NCI-H82 treated with DMSO at 0.1 percent for 48 hours (cell line): ENCODE data around the gene ZMIZ2.

Experiments
- DNase-seq: peaks from one replicate; lab custom pipeline; 2025; ENCODE audit not compliant: unreplicated experiment; lab: John Stamatoyannopoulos, UW

ZMIZ2 gene

GRCh38 chr7:44756904-44757303 is 8.3 kb downstream of the ZMIZ2 start:
- DNase-seq = no peak

- DNase-seq = no peak
These were observed 8.7 kb downstream of the ZMIZ2 start for GRCh38 chr7:44757311-44757710.

DNA sequence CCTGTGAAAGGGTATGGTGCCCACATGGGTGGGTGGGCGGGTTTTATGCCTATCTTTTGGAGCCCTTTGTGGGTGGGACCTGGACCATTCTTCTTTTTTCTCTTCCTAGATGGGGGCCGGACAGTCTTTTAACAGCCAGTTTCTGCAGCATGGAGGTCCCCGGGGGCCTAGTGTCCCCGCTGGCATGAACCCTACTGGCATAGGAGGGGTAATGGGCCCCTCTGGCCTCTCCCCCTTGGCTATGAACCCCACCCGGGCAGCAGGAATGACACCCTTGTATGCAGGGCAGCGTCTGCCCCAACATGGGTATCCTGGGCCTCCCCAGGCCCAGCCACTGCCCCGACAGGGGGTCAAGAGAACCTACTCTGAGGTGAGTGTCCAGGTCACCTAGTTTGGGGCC is 9.1 kb downstream of the ZMIZ2 start:
- DNase-seq = no peak

- DNase-seq = no peak
These were observed 10.6 kb downstream of the ZMIZ2 start for GRCh38 chr7:44759246-44759645.

- DNase-seq = no peak
These were observed 11.5 kb downstream of the ZMIZ2 start for GRCh38 chr7:44760034-44760580.

- DNase-seq = peak; percentile 61
These were observed 12.8 kb downstream of the ZMIZ2 start for GRCh38 chr7:44761207-44762161.

GRCh38 chr7:44762300-44762699 is 13.7 kb downstream of the ZMIZ2 start:
- no peak for DNase-seq

GRCh38 chr7:44762726-44763522 is 14.3 kb downstream of the ZMIZ2 start:
- DNase-seq = no peak

DNA sequence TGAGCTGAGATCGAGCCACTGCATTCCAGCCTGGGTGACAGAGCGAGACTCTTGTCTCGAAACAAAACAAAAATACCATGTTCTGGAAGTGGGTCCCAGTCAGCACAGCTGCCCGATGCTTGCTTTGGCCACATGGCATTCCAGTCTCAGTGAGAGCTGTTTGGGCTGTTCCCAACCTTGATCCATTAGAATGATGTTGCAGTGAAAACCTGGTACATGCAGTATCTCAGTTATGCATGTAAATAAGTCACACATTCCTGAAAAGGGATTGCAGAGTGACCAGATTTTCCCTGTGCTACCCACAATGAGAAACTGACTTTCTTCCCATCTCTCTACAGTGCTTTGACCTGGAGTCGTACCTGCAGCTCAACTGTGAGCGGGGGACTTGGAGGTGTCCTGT is 15.4 kb downstream of the ZMIZ2 start:
- no peak for DNase-seq

- DNase-seq = no peak
These were observed 16.3 kb downstream of the ZMIZ2 start for GRCh38 chr7:44764665-44765578.

DNA sequence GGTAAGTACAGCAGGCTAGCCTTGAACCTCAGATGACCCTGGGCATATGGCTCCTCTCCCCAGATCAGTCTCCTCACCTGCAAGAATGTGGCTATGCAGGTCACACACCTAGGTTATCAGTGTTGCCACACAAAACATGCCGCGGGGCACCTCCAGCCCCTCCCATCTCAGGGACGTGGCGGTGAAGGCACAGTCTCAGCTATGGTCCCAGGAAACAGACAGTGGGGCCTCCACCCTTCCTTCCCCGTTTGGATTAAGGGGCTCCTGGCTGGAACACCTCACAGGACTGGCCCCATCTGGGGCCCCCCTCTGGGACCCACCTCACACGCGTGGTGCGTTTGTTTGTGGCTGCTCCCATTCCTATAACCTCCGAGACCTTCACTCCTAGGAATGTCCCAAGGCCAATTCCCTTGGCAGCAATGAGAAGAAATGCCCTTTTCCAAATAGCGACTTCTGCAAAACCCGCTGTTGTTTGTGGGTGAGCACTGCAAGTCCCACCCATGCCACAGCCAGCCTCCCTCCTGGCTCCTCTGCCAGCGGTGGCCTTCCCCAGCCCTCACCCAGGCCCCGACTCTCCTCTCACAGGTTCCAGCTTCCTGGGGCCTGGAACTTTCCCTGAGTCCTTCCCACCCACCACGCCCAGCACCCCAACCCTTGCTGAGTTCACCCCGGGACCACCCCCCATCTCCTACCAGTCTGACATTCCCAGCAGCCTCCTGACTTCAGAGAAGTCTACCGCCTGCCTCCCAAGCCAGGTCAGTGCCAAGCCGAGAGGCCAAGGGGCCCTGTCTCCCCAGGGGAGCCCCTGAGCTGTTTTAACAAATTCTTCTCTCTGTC is 17.1 kb downstream of the ZMIZ2 start:
- no peak for DNase-seq

- DNase-seq = no peak
These were observed 17.8 kb downstream of the ZMIZ2 start for GRCh38 chr7:44766416-44766801.

GRCh38 chr7:44767134-44767911 is 18.7 kb downstream of the ZMIZ2 start:
- DNase-seq = no peak

- peak; percentile 30 for DNase-seq
These were observed 19.4 kb downstream of the ZMIZ2 start for GRCh38 chr7:44767912-44768627.

DNA sequence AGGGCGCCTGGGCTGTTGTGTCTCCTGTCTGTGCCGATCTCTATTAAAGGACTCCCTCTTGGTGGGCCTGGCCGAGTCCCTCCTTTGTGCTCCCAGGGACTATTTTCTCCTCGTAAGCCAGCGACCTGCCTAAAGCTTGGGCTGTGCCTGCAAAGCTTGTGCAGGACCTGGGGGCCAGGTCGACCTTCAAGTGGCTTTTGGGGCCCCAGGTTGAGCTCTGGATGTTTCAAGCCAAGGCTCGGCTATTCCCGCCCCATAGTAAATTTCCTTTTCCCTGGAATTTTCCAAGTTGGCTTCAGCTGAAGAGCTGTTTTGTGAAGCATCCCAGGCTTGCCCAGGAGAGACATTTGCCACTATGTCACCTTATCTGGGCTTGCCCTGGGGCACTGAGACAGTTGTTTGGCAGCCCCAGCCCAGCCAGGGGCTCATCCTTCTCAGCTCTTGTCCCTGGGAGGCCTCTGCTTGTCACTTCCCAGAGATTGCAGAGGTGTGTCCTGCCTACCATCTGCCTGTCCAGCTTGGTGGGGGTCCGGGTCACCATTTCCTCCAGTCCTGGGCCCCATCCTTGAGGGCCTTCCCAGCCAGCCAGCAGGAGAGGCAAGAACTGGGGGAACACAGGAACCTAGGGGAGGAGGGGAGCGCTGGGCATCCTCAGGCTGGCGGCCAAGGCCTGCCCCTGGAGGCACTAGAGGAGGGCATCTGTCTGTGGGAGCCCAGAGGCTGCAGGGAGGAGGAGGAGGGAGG is 20.2 kb downstream of the ZMIZ2 start:
- no peak for DNase-seq

DNA sequence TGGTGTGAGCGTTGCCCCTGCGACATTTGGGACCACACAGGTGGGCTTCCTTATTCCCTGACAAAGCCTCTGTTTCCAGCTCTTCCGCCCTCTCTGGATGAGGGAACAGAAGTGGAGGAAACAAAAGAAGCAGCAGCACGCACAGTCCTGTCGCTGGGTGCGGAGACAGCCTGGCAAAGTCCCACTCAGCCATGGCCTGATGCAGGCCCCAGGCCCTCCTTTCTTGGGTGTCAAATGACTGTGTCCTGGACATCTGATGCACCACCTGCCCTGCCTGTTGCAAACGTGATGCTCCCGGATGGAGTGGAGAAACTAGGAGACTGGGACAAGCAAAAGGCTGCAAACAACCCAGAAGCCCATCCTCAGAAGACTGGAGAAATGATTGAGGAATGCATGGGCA is 20.7 kb downstream of the ZMIZ2 start:
- DNase-seq = no peak

DNA sequence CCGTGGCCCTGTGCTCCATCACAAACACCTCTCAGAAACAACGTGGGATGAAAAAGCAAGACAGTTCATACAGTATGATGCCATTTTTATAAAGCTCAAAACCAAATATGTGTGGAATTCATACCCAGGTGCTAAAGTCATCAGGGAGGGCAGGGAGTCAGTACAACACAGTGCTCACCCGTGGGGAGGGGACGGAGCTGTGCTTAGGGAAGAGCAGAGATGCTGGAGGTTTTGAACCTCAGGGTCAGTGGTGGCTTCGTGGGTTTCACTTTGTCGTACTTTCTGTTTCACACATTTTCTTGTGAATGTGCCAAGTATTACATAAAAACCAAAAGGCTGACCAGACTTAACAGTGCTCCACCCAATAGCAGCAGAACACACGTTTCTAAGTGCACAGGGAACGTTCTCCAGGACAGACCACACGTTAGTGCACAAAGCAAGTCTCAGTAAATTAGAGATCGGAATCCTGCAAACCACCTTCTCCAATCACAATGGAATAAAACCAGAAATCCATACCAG is 21.2 kb downstream of the ZMIZ2 start:
- DNase-seq = no peak

- no peak for DNase-seq
These were observed 22.7 kb downstream of the ZMIZ2 start for GRCh38 chr7:44771358-44771757.
